Sigmoid colon (tissue), 7 donors: Measurements from ENCODE around the gene TOGARAM1. TPM values are rescaled to one million over a fixed set of nuclear protein-coding genes. Genes with fewer than 3 reads are reported as not detected.

ENCODE experiments used
- DNase-seq: peaks from one replicate; pipeline ENCODE4 v3.0.0-alpha.2; 2019
- H3K27ac ChIP-seq, 4 donors: fragments of 200-600 bp; sonication (generic); one replicate each; pipeline ENCODE4 v1.5.1; 2016 to 2019; ENCODE audit warnings: mild to moderate bottlenecking in 1 of 4
- H3K27me3 ChIP-seq, 3 donors: fragments of 200-600 bp; sonication (generic); one replicate each; pipeline ENCODE4 v1.5.1; 2019; ENCODE audit warnings: mild to moderate bottlenecking in 1 of 3
- H3K36me3 ChIP-seq, 4 donors: fragments of 200-600 bp; sonication (generic); one replicate each; pipeline ENCODE4 v1.5.1; 2016 to 2019
- H3K4me1 ChIP-seq, 4 donors: fragments of 200-600 bp; sonication (generic); one replicate each; pipeline ENCODE4 v1.5.1; 2017 to 2019
- H3K4me3 ChIP-seq, 4 donors: fragments of 200-600 bp; sonication (generic); one replicate each; pipeline ENCODE4 v1.5.1; 2017 to 2019; ENCODE audit warnings: mild to moderate bottlenecking in 2 of 4, moderate library complexity in 1 of 4
- H3K9me3 ChIP-seq, 4 donors: fragments of 200-600 bp in 3 of 4; sonication (generic) in 3 of 4; one replicate each; pipeline versions ENCODE4 v1.5.1 to v1.6.1; 2013 to 2019
- EP300 ChIP-seq, 4 donors: sonication (generic); formaldehyde crosslinking; IDR thresholded peaks; one replicate each; pipeline ENCODE4 v1.6.1; 2017; ENCODE audit warnings: antibody characterized with exemption in 4 of 4
- POLR2A ChIP-seq, 2 donors: fragments of 450-650 bp; IDR thresholded peaks; one replicate each; pipeline ENCODE4 v1.6.1; 2016; ENCODE audit warnings: antibody characterized with exemption in 2 of 2, mild to moderate bottlenecking in 2 of 2, moderate library complexity in 2 of 2
- POLR2AphosphoS5 ChIP-seq, 4 donors: sonication (generic); formaldehyde crosslinking; IDR thresholded peaks; one replicate each; pipeline ENCODE4 v1.6.1; 2017; ENCODE audit warnings: antibody characterized with exemption in 4 of 4
- WGBS, 2 donors: extraction: QIAGEN DNeasy Blood & Tissue Kit; methylation state at CpG; one replicate each; pipeline ENCODE4 v1.1.7; 2013; 5-methylcytosine and 5-hydroxymethylcytosine counted together
- intact Hi-C: fragments of 100-400 bp; cut with DNase I; formaldehyde crosslinking; loops from one replicate; pipeline ENCODE4 v1.15.1; 2023
- polyA plus RNA-seq, 3 donors: library from polyadenylated mRNA; stranded (reverse); fragments of 200-250 nt; gene quantifications; one replicate each; pipeline ENCODE4 v1.2.3, GENCODE V29; 2013
- total RNA-seq, 4 donors: library from RNA; depleted of rRNA; stranded (reverse); fragments of >200 nt; gene quantifications; one replicate each; pipeline ENCODE4 v1.1.0, GENCODE V29; 2016
- TF ChIP-seq, protein P1 (sequence below), 4 experiments: fragments of 450-650 bp in 3 of 4; fragments of 200-600 bp in 1 of 4; IDR thresholded peaks; one replicate each; pipeline ENCODE4 v1.5.1; 2016 to 2019; ENCODE audit warnings: antibody characterized with exemption in 4 of 4, mild to moderate bottlenecking in 3 of 4, moderate library complexity in 2 of 4
- donor health status: healthy with polysubstance abuse.
- donor health status: Bipolar disorder and iron deficiency.
- donor health status: healthy.

Gene TOGARAM1
- total and polyA plus RNA-seq, 7 donors, result 2.8 to 27.1 (median 14.3) TPM

DNA sequence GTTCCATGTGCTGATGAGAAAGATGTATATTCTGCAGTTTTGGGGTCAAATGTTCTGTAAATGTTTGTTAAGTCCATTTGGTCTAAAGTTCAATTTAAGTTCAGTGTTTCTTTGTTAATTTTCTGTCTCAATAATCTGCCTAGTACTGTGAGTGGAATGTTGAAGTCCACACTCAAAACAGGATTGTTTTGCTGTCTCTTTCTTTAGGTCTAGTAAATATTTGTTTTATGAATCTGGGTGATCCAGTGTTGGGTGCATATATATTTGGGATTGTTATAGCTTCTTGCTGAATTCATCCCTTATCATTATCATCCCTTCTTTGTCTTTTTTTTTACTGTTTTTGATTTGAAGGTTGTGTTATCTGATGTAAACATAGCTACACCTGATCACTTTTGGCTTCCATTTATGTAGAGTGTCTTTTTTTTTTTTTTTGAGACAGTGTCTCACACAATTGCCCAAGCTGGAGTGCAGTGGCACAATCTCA, 95.9 kb downstream of the TOGARAM1 start:
- no peaks in the 10 kb centered on the region for H3K27me3 ChIP-seq
- H3K27ac ChIP-seq, result no peak overlapping the region
- H3K36me3 ChIP-seq, result peaks cover 3 to 35% (median 5%) of the 10 kb centered on the region in 4 donors
- TF ChIP-seq POLR2AphosphoS5 (IDR thresholded peaks at IDR 0.05), result no peak
- TF ChIP-seq, protein P1, sequence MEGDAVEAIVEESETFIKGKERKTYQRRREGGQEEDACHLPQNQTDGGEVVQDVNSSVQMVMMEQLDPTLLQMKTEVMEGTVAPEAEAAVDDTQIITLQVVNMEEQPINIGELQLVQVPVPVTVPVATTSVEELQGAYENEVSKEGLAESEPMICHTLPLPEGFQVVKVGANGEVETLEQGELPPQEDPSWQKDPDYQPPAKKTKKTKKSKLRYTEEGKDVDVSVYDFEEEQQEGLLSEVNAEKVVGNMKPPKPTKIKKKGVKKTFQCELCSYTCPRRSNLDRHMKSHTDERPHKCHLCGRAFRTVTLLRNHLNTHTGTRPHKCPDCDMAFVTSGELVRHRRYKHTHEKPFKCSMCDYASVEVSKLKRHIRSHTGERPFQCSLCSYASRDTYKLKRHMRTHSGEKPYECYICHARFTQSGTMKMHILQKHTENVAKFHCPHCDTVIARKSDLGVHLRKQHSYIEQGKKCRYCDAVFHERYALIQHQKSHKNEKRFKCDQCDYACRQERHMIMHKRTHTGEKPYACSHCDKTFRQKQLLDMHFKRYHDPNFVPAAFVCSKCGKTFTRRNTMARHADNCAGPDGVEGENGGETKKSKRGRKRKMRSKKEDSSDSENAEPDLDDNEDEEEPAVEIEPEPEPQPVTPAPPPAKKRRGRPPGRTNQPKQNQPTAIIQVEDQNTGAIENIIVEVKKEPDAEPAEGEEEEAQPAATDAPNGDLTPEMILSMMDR (IDR thresholded peaks at IDR 0.05), result no peak
- TF ChIP-seq POLR2A (IDR thresholded peaks at IDR 0.05), result no peak
- TF ChIP-seq EP300 (IDR thresholded peaks at IDR 0.05), result no peak
- intact Hi-C loops, result no loop called here
- H3K4me3 ChIP-seq, result no peak overlapping the region
- H3K9me3 ChIP-seq, result no peaks in the 10 kb centered on the region
- DNase-seq, result no peak
- H3K4me1 ChIP-seq, result no peaks in the 10 kb centered on the region

GRCh38 chr14:45060551-45060950, 98.6 kb downstream of the TOGARAM1 start:
- Histone ChIP-seq H3K4me1 (peaks cover 0 to 7% (median 5%) of the 10 kb centered on the region in 4 donors), H3K4me3 (no peak overlapping the region), H3K27me3 (no peaks in the 10 kb centered on the region), H3K36me3 (peaks cover 0 to 9% (median under 1%) of the 10 kb centered on the region in 4 donors), H3K27ac (no peak overlapping the region), H3K9me3 (no peaks in the 10 kb centered on the region)
- intact Hi-C loops, result no loop called here
- no peak for DNase-seq
- TF ChIP-seq, protein P1 (IDR thresholded peaks at IDR 0.05), result no peak
- TF ChIP-seq EP300 (IDR thresholded peaks at IDR 0.05), result no peak
- TF ChIP-seq POLR2AphosphoS5 (IDR thresholded peaks at IDR 0.05), result no peak
- no peak for TF ChIP-seq POLR2A (IDR thresholded peaks at IDR 0.05)

DNA sequence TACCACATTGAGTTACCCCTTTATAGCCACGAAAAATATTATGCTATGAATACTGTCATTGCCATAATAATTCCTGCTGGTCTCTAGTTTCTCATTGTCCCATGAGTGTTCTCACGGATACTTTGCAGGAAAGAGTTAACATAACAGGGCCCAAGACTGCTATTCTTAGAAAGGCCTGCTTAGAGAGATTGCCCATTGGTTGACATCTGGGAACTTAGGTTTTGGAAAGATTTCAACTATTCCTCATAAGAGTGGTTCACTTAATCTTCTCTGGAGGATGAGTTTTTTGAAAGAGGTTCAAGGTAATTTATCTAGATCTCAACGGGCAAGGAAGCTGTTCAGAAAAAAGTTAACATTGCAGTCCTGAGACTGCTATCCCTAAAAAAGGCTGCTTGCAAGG, 103.5 kb downstream of the TOGARAM1 start:
- no peak overlapping the region for H3K4me3 ChIP-seq
- peak overlapping the region in 3 of 4 donors; percentile 20 to 62 (median 48) for H3K27ac ChIP-seq
- TF ChIP-seq EP300 (IDR thresholded peaks at IDR 0.05) (no peak), POLR2AphosphoS5 (IDR thresholded peaks at IDR 0.05) (no peak), POLR2A (IDR thresholded peaks at IDR 0.05) (no peak)
- TF ChIP-seq, protein P1 (IDR thresholded peaks at IDR 0.05), result no peak
- peaks cover 0 to 19% (median 15%) of the 10 kb centered on the region in 4 donors for H3K4me1 ChIP-seq
- DNase-seq, result no peak
- H3K27me3 ChIP-seq, result no peaks in the 10 kb centered on the region
- no peaks in the 10 kb centered on the region for H3K9me3 ChIP-seq
- 81 to 89% methylated on average over 3 of the region's 3 CpGs for WGBS, 2 donors
- peaks cover 0 to 15% (median 0%) of the 10 kb centered on the region in 4 donors for H3K36me3 ChIP-seq
- intact Hi-C loops, result no loop called here

DNA sequence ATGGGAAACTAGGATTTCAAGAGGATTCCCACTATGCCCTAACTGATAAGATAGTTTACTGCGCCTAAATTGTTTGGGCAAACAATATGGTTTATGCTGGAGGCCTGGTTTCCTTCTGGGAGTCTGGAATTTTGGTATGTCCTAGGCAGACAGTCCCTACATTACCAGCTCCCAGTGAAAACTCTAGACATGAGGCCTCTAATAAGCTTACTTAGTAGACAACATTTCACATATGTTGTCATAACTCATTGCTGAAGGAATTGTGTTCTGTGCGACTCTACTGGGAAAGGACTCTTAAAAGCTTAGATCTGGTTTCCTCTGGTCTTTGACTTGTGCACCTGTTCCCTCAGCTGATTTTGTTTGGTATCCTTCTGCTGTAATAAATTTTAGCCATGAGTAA, 104.0 kb downstream of the TOGARAM1 start:
- WGBS, 2 donors, result 81 to 95% methylated on average over 2 of the region's 2 CpGs
- TF ChIP-seq POLR2AphosphoS5 (IDR thresholded peaks at IDR 0.05) (peak in 1 of 4 donors; percentile 25), POLR2A (IDR thresholded peaks at IDR 0.05) (no peak)
- Histone ChIP-seq H3K27ac (peak overlapping the region in 3 of 4 donors; percentile 20 to 62 (median 48)), H3K36me3 (peaks cover 0 to 15% (median 0%) of the 10 kb centered on the region in 4 donors), H3K4me3 (no peak overlapping the region), H3K9me3 (no peaks in the 10 kb centered on the region), H3K27me3 (no peaks in the 10 kb centered on the region), H3K4me1 (peaks cover 0 to 19% (median 15%) of the 10 kb centered on the region in 4 donors)
- intact Hi-C loops, result no loop called here
- no peak for DNase-seq

DNA sequence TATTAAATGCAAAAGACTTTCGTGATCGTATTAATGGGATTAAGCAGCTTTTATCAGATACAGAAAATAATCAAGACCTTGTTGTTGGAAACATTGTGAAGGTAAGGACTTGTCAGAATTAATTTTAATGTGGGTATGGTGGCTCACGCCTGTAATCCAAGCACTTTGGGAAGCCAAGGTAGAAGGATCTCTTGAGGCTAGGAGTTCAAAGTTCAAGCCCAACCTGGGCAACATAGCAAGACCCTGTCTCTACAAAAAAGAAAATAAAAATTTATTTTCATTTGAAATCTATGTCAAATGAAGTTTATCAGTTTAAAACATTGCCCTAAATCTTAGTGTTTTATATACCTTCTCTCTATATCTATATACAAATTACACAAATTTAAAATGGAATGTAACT, 104.7 kb downstream of the TOGARAM1 start:
- 98 to 100% methylated on average over 3 of the region's 3 CpGs for WGBS, 2 donors
- DNase-seq, result no peak
- H3K36me3 ChIP-seq, result peaks cover 0 to 15% (median 0%) of the 10 kb centered on the region in 4 donors
- intact Hi-C loops, result no loop called here
- peak overlapping the region in 2 of 4 donors; percentile 48 to 62 for H3K27ac ChIP-seq
- TF ChIP-seq EP300 (IDR thresholded peaks at IDR 0.05), result no peak
- no peak for TF ChIP-seq POLR2A (IDR thresholded peaks at IDR 0.05)
- TF ChIP-seq, protein P1 (IDR thresholded peaks at IDR 0.05), result no peak
- no peak for TF ChIP-seq POLR2AphosphoS5 (IDR thresholded peaks at IDR 0.05)
- H3K4me1 ChIP-seq, result peaks cover 0 to 19% (median 15%) of the 10 kb centered on the region in 4 donors
- no peak overlapping the region for H3K4me3 ChIP-seq
- no peaks in the 10 kb centered on the region for H3K9me3 ChIP-seq
- no peaks in the 10 kb centered on the region for H3K27me3 ChIP-seq
